ENCODE results near the gene CPED1. TPM values are rescaled to one million over a fixed set of nuclear protein-coding genes. Genes with fewer than 3 reads are reported as not detected.
"Not testable (repeated sequence)": the region's sequence is repeated elsewhere in the genome, so short reads cannot be mapped to it uniquely, and the experiment has no call there.

The CPED1 gene
- total RNA-seq, 2 experiments from 2014 or later = not detected

GRCh38 chr7:121300685-121301420, 312.3 kb downstream of the CPED1 start:
- Mint-ChIP-seq H3K36me3 (ENCODE audit: low read depth) (no peaks in the 10 kb centered on the region), H3K4me3 (no peak overlapping the region), H3K4me1 (no peaks in the 10 kb centered on the region), H3K27ac (no peak overlapping the region), H3K9me3 (no peaks in the 10 kb centered on the region), H3K27me3 (peaks cover 7% of the 10 kb centered on the region)
- CTCF ChIA-PET = no interaction called here
- DNase-seq = no peak
- POLR2A ChIA-PET = no interaction called here

GRCh38 chr7:121301446-121302213, 313.1 kb downstream of the CPED1 start:
- Mint-ChIP-seq H3K9me3 (no peaks in the 10 kb centered on the region), H3K4me3 (no peak overlapping the region), H3K27me3 (peaks cover 11% of the 10 kb centered on the region), H3K27ac (no peak overlapping the region), H3K4me1 (no peaks in the 10 kb centered on the region), H3K36me3 (ENCODE audit: low read depth) (no peaks in the 10 kb centered on the region)
- no peak for DNase-seq
- CTCF ChIA-PET = no interaction called here
- POLR2A ChIA-PET = no interaction called here

- POLR2A ChIA-PET = no interaction called here
- CTCF ChIA-PET = no interaction called here
Observed at GRCh38 chr7:121302214-121302745, 313.8 kb downstream of the CPED1 start.

GRCh38 chr7:121303422-121304101, 315.1 kb downstream of the CPED1 start:
- DNase-seq = no peak
- Mint-ChIP-seq H3K4me3 (no peak overlapping the region), H3K9me3 (no peaks in the 10 kb centered on the region), H3K4me1 (no peaks in the 10 kb centered on the region), H3K27ac (no peak overlapping the region), H3K36me3 (ENCODE audit: low read depth) (no peaks in the 10 kb centered on the region), H3K27me3 (peaks cover 11% of the 10 kb centered on the region)
- ChIA-PET POLR2A (no interaction called here), CTCF (no interaction called here)

More at GRCh38 chr7:121302214-121302745, 313.8 kb downstream of the CPED1 start:
- H3K27me3 Mint-ChIP-seq = peaks cover 11% of the 10 kb centered on the region
- no peak for DNase-seq
- H3K9me3 Mint-ChIP-seq = no peaks in the 10 kb centered on the region
- no peak overlapping the region for H3K4me3 Mint-ChIP-seq
- no peaks in the 10 kb centered on the region for H3K36me3 Mint-ChIP-seq (ENCODE audit: low read depth)
- no peak overlapping the region for H3K27ac Mint-ChIP-seq
- H3K4me1 Mint-ChIP-seq = no peaks in the 10 kb centered on the region

GRCh38 chr7:121304102-121304658, 315.7 kb downstream of the CPED1 start:
- Mint-ChIP-seq H3K4me1 (no peaks in the 10 kb centered on the region), H3K36me3 (ENCODE audit: low read depth) (no peaks in the 10 kb centered on the region), H3K4me3 (no peak overlapping the region), H3K27ac (no peak overlapping the region), H3K9me3 (no peaks in the 10 kb centered on the region), H3K27me3 (peaks cover 9% of the 10 kb centered on the region)
- ChIA-PET POLR2A (no interaction called here), CTCF (interaction anchor here (1.0 kb wide), 1 partner anchor 63 kb away, joined by 3 read pairs; no protein-coding TSS in a partner anchor)
- DNase-seq = no peak

- POLR2A ChIA-PET = no interaction called here
- peaks cover 14% of the 10 kb centered on the region for H3K27me3 Mint-ChIP-seq
Observed at GRCh38 chr7:121305109-121305508, 316.6 kb downstream of the CPED1 start.

GRCh38 chr7:121306565-121306964, 318.1 kb downstream of the CPED1 start:
- Mint-ChIP-seq H3K27me3 (peaks cover 18% of the 10 kb centered on the region), H3K4me1 (no peaks in the 10 kb centered on the region), H3K36me3 (ENCODE audit: low read depth) (no peaks in the 10 kb centered on the region), H3K27ac (no peak overlapping the region), H3K9me3 (no peaks in the 10 kb centered on the region), H3K4me3 (no peak overlapping the region)
- POLR2A ChIA-PET = no interaction called here
- CTCF ChIA-PET = interaction anchor here (0.6 kb wide), 1 partner anchor 35 kb away, joined by 5 read pairs; no protein-coding TSS in a partner anchor
- DNase-seq = no peak

More at GRCh38 chr7:121305109-121305508, 316.6 kb downstream of the CPED1 start:
- no peak for DNase-seq
- H3K27ac Mint-ChIP-seq = no peak overlapping the region
- no peak overlapping the region for H3K4me3 Mint-ChIP-seq
- no peaks in the 10 kb centered on the region for H3K4me1 Mint-ChIP-seq
- CTCF ChIA-PET = interaction anchor here (1.0 kb wide), 1 partner anchor 62 kb away, joined by 3 read pairs; no protein-coding TSS in a partner anchor
- no peaks in the 10 kb centered on the region for H3K36me3 Mint-ChIP-seq (ENCODE audit: low read depth)
- H3K9me3 Mint-ChIP-seq = no peaks in the 10 kb centered on the region

- Mint-ChIP-seq H3K9me3 (no peaks in the 10 kb centered on the region), H3K4me1 (no peaks in the 10 kb centered on the region), H3K36me3 (ENCODE audit: low read depth) (no peaks in the 10 kb centered on the region), H3K4me3 (no peak overlapping the region), H3K27ac (no peak overlapping the region), H3K27me3 (peaks cover 18% of the 10 kb centered on the region)
- POLR2A ChIA-PET = no interaction called here
- DNase-seq = no peak
- CTCF ChIA-PET = interaction anchor here (0.6 kb wide), 1 partner anchor 35 kb away, joined by 5 read pairs; no protein-coding TSS in a partner anchor
Observed at GRCh38 chr7:121307021-121307574, 318.6 kb downstream of the CPED1 start.

- H3K27ac Mint-ChIP-seq = no peak overlapping the region
- H3K36me3 Mint-ChIP-seq (ENCODE audit: low read depth) = no peaks in the 10 kb centered on the region
- CTCF ChIA-PET = no interaction called here
- no peak for DNase-seq
- POLR2A ChIA-PET = no interaction called here
- peaks cover 12% of the 10 kb centered on the region for H3K27me3 Mint-ChIP-seq
- no peaks in the 10 kb centered on the region for H3K9me3 Mint-ChIP-seq
- H3K4me1 Mint-ChIP-seq = no peaks in the 10 kb centered on the region
- H3K4me3 Mint-ChIP-seq = no peak overlapping the region
Observed at GRCh38 chr7:121313220-121313792, 324.8 kb downstream of the CPED1 start.

GRCh38 chr7:121313793-121314676, 325.5 kb downstream of the CPED1 start:
- Mint-ChIP-seq H3K36me3 (ENCODE audit: low read depth) (no peaks in the 10 kb centered on the region), H3K27me3 (peaks cover 12% of the 10 kb centered on the region), H3K9me3 (no peaks in the 10 kb centered on the region), H3K27ac (no peak overlapping the region), H3K4me1 (no peaks in the 10 kb centered on the region), H3K4me3 (no peak overlapping the region)
- ChIA-PET CTCF (no interaction called here), POLR2A (no interaction called here)
- DNase-seq = no peak

- H3K4me3 Mint-ChIP-seq; H3K27me3 Mint-ChIP-seq; DNase-seq; H3K4me1 Mint-ChIP-seq; CTCF ChIA-PET; H3K9me3 Mint-ChIP-seq; POLR2A ChIA-PET; H3K27ac Mint-ChIP-seq; H3K36me3 Mint-ChIP-seq (ENCODE audit: low read depth): not testable (repeated sequence)
Observed at GRCh38 chr7:121315170-121315569, 326.7 kb downstream of the CPED1 start.

GRCh38 chr7:121322460-121322859, 333.9 kb downstream of the CPED1 start:
- H3K4me3 Mint-ChIP-seq = no peak overlapping the region
- POLR2A ChIA-PET = no interaction called here
- H3K36me3 Mint-ChIP-seq (ENCODE audit: low read depth) = no peaks in the 10 kb centered on the region
- no peak overlapping the region for H3K27ac Mint-ChIP-seq
- H3K27me3 Mint-ChIP-seq = peaks cover 23% of the 10 kb centered on the region
- DNase-seq = no peak
- H3K9me3 Mint-ChIP-seq = no peaks in the 10 kb centered on the region
- H3K4me1 Mint-ChIP-seq = no peaks in the 10 kb centered on the region
- CTCF ChIA-PET = no interaction called here

Measured in activated CD4-positive, alpha-beta memory T cell treated with anti-CD3 and anti-CD28 coated beads, Interleukin-2, amount 10 ng/mL, durations not matched to agents 7 days and 5 days (primary cell).